Chondrocyte (in vitro differentiated cells): ENCODE measurements around the gene CBY2. TPM values are rescaled to one million over a fixed set of nuclear protein-coding genes. Genes with fewer than 3 reads are reported as not detected.

Source experiments
- DNase-seq: peaks from one replicate; pipeline ENCODE4 v3.0.0; 2021; ENCODE audit warnings: mixed read lengths, low spot score
- H3K27ac Mint-ChIP-seq: one replicate; pipeline ENCODE4 v1.8.0; 2021; ENCODE audit warnings: mild to moderate bottlenecking, moderate library complexity, mixed read lengths; ENCODE audit not compliant: unreplicated experiment
- H3K27me3 Mint-ChIP-seq: 2 replicates; pipeline ENCODE4 v1.8.0; 2021; ENCODE audit warnings: low read depth, mixed read lengths
- H3K36me3 Mint-ChIP-seq: 2 replicates; pipeline ENCODE4 v1.8.0; 2021; ENCODE audit warnings: low read depth, mixed read lengths
- H3K4me1 Mint-ChIP-seq: 2 replicates; pipeline ENCODE4 v1.8.0; 2021; ENCODE audit warnings: low read depth, mild to moderate bottlenecking, mixed read lengths
- H3K4me3 Mint-ChIP-seq: one replicate; pipeline ENCODE4 v1.8.0; 2021; ENCODE audit warnings: mild to moderate bottlenecking, moderate library complexity, mixed read lengths; ENCODE audit not compliant: unreplicated experiment
- H3K9me3 Mint-ChIP-seq: 2 replicates; pipeline ENCODE4 v1.8.0; 2021; ENCODE audit warnings: low read depth, mixed read lengths
- CTCF ChIP-seq: fragments of 200-600 bp; sonication (generic); IDR thresholded peaks from 2 replicates; pipeline ENCODE4 v1.5.0; 2021; ENCODE audit warnings: antibody characterized with exemption, mild to moderate bottlenecking, moderate library complexity
- total RNA-seq: library from RNA; stranded (reverse); gene quantifications from 3 replicates; pipeline ENCODE4 v1.2.1, GENCODE V29; 2021

CBY2 gene
- total RNA-seq, 1 donor from 2014 or later: not detected

- H3K27me3 Mint-ChIP-seq: no peaks in the 10 kb centered on the region
- H3K36me3 Mint-ChIP-seq: no peaks in the 10 kb centered on the region
Measured at GRCh38 chr13:45717349-45717748, 15.2 kb downstream of the CBY2 start.

GRCh38 chr13:45718063-45718462 is 15.9 kb downstream of the CBY2 start:
- Mint-ChIP-seq H3K4me1 (peaks cover 13% of the 10 kb centered on the region), H3K27ac (no peak overlapping the region), H3K9me3 (no peaks in the 10 kb centered on the region), H3K36me3 (no peaks in the 10 kb centered on the region), H3K4me3 (no peak overlapping the region), H3K27me3 (no peaks in the 10 kb centered on the region)
- DNase-seq: no peak
- TF ChIP-seq CTCF: peak; percentile 76

More at GRCh38 chr13:45717349-45717748, 15.2 kb downstream of the CBY2 start:
- Mint-ChIP-seq H3K4me3 (no peak overlapping the region), H3K27ac (no peak overlapping the region), H3K9me3 (no peaks in the 10 kb centered on the region), H3K4me1 (peaks cover 13% of the 10 kb centered on the region)
- DNase-seq: no peak
- TF ChIP-seq CTCF: no peak

GRCh38 chr13:45718992-45719391 is 16.9 kb downstream of the CBY2 start:
- H3K9me3 Mint-ChIP-seq: no peaks in the 10 kb centered on the region
- no peak overlapping the region for H3K4me3 Mint-ChIP-seq
- peaks cover 13% of the 10 kb centered on the region for H3K4me1 Mint-ChIP-seq
- no peak for DNase-seq
- H3K27ac Mint-ChIP-seq: no peak overlapping the region
- H3K27me3 Mint-ChIP-seq: peaks cover 1% of the 10 kb centered on the region
- H3K36me3 Mint-ChIP-seq: no peaks in the 10 kb centered on the region
- TF ChIP-seq CTCF: no peak

- no peaks in the 10 kb centered on the region for H3K9me3 Mint-ChIP-seq
- peaks cover 13% of the 10 kb centered on the region for H3K4me1 Mint-ChIP-seq
- TF ChIP-seq CTCF: no peak
- DNase-seq: no peak
- no peaks in the 10 kb centered on the region for H3K36me3 Mint-ChIP-seq
- no peak overlapping the region for H3K4me3 Mint-ChIP-seq
- H3K27ac Mint-ChIP-seq: no peak overlapping the region
- peaks cover 1% of the 10 kb centered on the region for H3K27me3 Mint-ChIP-seq
Measured at GRCh38 chr13:45721203-45721731, 19.1 kb downstream of the CBY2 start.

GRCh38 chr13:45723798-45724197 is 21.7 kb downstream of the CBY2 start:
- H3K27ac Mint-ChIP-seq: no peak overlapping the region
- TF ChIP-seq CTCF: no peak
- no peak for DNase-seq
- no peaks in the 10 kb centered on the region for H3K9me3 Mint-ChIP-seq
- H3K4me1 Mint-ChIP-seq: peaks cover 8% of the 10 kb centered on the region
- peaks cover 3% of the 10 kb centered on the region for H3K27me3 Mint-ChIP-seq
- H3K4me3 Mint-ChIP-seq: no peak overlapping the region
- H3K36me3 Mint-ChIP-seq: no peaks in the 10 kb centered on the region
